ENCODE results near the gene TEX13D. TPM values are rescaled to one million over a fixed set of nuclear protein-coding genes. Genes with fewer than 3 reads are reported as not detected.

Gene TEX13D
- total RNA-seq, 1 donor from 2014 or later = not detected

- Mint-ChIP-seq H3K4me3 (ENCODE audit: unreplicated experiment) (no peak overlapping the region), H3K27ac (ENCODE audit: unreplicated experiment) (no peak overlapping the region), H3K9me3 (ENCODE audit: low read depth) (no peaks in the 10 kb centered on the region), H3K36me3 (ENCODE audit: low read depth) (no peaks in the 10 kb centered on the region), H3K27me3 (ENCODE audit: low read depth) (peaks cover 24% of the 10 kb centered on the region), H3K4me1 (ENCODE audit: low read depth) (peaks cover 6% of the 10 kb centered on the region)
- no peak for TF ChIP-seq CTCF (IDR thresholded peaks at IDR 0.05)
- no peak for DNase-seq (ENCODE audit: low spot score)
Measured at GRCh38 chrX:124386401-124386800, 53.9 kb downstream of the TEX13D start.

Other genes with a start within 250 kb of the TEX13D start
- gene SH2D1A, start 13.9 kb downstream of the TEX13D start, total RNA-seq = 0.82 TPM in 1 of 3 replicates, not detected in the others

Measured in chondrocyte (in vitro differentiated cells).